CD4-positive, alpha-beta T cell treated with Interleukin-6 at 100 ng/mL for 8 hours (primary cell): ENCODE measurements around the gene ANKRD39.
"Not testable (repeated sequence)": the region's sequence is repeated elsewhere in the genome, so short reads cannot be mapped to it uniquely, and the experiment has no call there.

Experiments used
- DNase-seq: peaks from one replicate; pipeline ENCODE4 v3.0.0-alpha.2; 2020; ENCODE audit warnings: mixed read lengths, low spot score

The ANKRD39 gene

GRCh38 chr2:96808176-96808837 is 49.5 kb downstream of the ANKRD39 start:
- DNase-seq: no peak

DNA sequence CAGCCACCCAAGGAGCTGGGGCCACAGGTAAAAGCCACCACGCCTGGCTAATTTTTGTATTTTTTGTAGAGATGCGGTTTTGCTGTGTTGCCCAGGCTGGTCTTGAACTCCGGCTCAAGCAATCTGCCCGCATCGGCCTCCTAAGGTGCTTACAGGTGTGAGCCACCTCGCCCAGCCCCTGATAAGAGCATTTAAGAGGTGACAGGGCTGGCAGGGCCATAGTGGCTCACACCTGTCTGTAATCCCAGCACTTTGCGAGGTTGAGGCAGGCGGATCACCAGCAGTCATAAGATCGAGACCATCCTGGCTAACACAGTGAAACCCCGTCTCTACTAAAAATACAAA is 50.7 kb downstream of the ANKRD39 start:
- DNase-seq: no peak

- peak; percentile 56 for DNase-seq
Measured at GRCh38 chr2:96806468-96807126, 51.2 kb downstream of the ANKRD39 start.

DNA sequence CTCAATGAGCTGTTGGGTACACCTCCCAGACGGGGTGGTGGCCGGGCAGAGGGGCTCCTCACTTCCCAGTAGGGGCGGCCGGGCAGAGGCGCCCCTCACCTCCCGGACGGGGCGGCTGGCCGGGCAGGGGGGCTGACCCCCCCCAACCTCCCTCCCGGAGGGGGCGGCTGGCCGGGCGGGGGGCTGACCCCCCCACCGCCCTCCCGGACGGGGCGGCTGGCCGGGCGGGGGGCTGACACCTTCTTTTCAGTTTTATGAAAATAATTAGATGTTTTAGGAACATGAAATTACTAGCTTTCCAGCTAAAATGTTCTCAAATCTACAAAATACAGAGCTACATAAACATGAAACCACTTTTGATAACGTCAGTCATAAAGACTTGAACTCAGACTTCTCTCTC is 51.9 kb downstream of the ANKRD39 start:
- not testable (repeated sequence) for DNase-seq

DNA sequence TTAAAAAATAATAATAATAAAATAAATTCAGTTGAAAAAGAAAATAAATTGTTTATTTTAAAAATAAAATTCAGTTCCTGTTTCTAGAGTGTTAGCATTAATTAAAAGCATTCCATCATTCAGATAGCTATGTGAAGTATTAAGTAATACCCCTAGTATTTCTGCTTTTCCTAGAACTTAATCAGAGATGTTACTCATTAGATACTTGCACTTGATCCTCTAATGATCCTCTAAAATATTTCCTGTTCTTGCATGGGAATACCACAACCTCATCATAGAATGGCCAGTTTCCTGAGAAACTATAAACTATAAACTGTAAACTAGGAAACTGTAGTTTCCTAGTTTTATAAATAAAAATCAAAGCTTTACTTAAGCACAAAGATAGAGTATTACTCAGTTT is 52.8 kb downstream of the ANKRD39 start:
- no peak for DNase-seq

- no peak for DNase-seq
Measured at GRCh38 chr2:96802721-96803120, 55.1 kb downstream of the ANKRD39 start.

DNA sequence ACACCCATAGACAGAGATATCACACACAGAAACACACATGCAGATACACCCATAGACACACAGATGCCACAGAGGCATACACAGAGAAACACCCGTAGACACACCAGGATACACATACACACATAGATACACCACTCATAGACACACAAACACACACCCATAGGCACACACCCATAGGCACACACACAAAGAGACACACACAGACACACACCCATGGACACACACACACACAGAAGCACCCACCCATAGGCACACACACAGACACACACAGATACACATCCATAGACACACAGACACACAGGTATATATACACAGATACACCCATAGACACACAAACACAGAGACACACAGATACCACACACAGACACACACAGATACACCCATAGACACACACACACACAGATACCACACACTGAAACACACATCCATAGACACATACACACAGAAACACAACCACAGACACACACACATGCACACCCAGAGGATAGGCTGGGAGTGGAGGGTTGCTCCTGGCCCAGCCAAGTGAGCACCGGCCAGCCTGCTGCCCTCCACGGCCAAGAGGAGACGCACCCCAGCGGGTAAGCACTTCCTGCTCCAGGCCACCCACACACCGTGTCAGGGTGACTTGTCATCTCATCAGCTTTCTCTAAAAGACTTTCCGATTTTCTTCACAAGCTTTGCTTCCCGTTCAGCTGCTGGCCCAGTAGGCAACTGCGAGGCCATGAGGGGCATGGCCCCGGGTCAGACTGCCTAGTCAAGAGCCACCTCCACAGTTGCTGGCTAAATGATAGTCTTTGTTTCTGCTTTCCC is 55.8 kb downstream of the ANKRD39 start:
- peak; percentile 24 for DNase-seq

GRCh38 chr2:96801005-96801785 is 56.6 kb downstream of the ANKRD39 start:
- peak; percentile 71 for DNase-seq

DNA sequence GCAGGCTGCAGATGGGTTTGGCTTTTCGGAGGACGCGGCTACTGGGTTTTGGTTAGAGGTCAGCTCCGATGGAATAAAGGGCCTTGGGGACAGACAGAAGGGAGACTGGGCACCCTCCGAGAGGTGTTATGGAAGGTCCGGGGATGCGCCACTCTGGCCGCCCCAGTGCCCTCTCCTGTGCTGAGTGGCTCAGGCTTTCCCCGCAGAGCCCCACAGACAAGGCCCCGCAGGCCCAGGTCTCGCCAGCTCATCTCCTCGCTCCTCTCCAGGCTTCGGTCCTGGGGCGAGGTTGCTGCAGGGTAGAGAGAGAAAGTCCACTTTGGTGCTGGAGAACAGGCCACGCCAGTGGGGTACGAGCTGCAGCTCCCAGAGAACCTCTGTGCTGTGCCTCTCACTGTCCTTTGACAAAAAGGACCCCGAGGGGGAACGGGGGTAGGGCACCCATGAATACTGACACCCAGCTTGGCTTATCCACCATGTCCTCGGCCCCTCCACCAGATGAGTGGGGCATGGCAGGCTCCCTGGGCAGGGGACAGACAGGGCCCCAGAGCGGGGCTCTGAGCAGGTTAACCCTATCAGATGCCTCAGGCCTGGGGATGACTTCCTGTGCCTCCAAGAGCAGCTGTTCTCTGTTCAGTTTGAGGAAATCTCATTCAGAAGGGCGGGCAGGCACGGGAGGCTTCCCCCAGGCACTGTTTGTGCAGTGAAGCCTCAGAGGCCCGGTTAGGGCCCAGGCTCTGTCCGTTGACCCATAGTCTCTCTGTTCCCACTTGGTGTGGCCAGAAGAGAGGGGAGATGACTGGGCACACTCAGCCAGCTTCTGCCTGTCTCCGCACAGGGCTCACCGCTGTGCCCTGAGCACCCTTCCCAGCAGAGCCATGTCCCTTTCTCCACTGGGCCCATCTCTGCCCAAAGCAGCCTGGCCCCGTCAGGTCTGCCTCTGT is 57.5 kb downstream of the ANKRD39 start:
- DNase-seq: no peak

DNA sequence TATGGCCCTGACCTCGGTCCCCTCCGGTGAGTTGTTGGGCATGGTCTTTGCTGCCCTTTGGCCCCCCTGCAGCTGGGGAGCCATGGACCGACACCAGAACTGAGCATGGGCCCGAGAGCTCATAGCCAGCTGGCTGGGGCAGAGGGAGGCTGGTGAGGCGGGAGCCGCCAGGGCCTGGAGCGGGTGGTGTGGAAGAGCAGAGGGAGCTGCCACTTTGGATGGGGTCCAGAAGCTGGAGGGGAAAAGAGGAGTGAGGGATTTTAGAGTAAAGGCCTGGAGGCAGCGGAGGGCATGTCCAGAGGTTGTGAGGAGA is 58.2 kb downstream of the ANKRD39 start:
- no peak for DNase-seq

DNA sequence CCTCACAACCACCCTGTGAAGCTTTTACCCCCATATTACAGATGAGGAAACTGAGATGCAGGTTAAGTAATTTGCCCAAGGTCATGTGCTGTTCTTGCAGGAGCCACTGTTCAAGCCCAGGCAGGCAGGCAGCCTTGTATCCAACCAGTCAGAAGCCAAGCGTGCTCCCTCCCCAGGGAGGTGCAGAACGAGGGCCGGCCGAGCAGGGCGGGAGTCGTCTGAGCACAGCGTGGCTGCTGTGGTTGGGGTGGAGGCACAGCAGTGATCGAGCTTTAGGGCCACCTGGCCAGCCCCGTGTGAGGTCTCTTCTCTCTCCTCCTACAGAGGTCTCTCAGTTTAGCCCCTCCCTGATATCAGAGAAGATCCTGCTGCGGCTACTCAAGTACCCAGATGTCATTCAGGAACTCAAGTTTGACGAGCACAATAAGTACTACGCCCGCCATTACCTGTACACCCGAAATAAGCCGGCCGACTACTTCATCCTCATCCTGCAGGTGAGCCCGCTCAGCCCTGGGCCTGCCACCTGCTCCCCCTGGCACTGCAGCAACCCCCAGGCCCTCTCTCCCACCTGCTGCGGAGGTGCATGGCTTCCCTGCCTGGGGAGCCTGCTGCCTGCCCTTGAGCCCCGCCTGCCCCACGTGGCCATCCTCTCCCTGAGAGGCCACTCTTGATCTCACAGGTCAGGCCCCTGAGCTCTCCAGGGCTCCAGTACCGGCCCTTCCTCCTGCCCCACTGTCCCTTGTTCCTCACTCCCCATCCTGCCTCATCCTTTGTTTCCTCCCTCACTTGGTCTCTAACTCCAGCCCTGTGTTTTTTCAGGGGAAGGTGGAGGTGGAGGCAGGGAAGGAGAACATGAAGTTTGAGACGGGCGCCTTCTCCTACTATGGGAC is 58.8 kb downstream of the ANKRD39 start:
- no peak for DNase-seq
